ENCODE data around the gene NONO. TPM values are rescaled to one million over a fixed set of nuclear protein-coding genes. Genes with fewer than 3 reads are reported as not detected.

Gene NONO
- total RNA-seq, 1 experiment from 2014 or later: 408 TPM

Other genes starting within 250 kb of the NONO start
- gene SNX12, start 215.3 kb upstream of the NONO start, total RNA-seq (2014; rRNA removed; shearing (Covaris generic)): 62.4 and 77.0 TPM in 2 replicates
- 2.1 and 2.5 TPM in 2 replicates for gene FOXO4, start 187.8 kb upstream of the NONO start, total RNA-seq (2014; rRNA removed; shearing (Covaris generic))
- not detected in 2 replicates for gene CXorf65, start 176.9 kb upstream of the NONO start, total RNA-seq (2014; rRNA removed; shearing (Covaris generic))
- gene IL2RG, start 172.1 kb upstream of the NONO start, total RNA-seq (2014; rRNA removed; shearing (Covaris generic)): not detected in 2 replicates
- 15.4 and 17.3 TPM in 2 replicates for gene MED12, start 165.0 kb upstream of the NONO start, total RNA-seq (2014; rRNA removed; shearing (Covaris generic))
- gene NLGN3, start 138.8 kb upstream of the NONO start, total RNA-seq (2014; rRNA removed; shearing (Covaris generic)): 0.25 and 0.31 TPM in 2 replicates
- gene GJB1, start 60.4 kb upstream of the NONO start, total RNA-seq (2014; rRNA removed; shearing (Covaris generic)): not detected in 2 replicates
- 14.9 and 16.9 TPM in 2 replicates for gene ZMYM3, start 29.5 kb upstream of the NONO start, total RNA-seq (2014; rRNA removed; shearing (Covaris generic))
- gene ITGB1BP2, start 18.1 kb downstream of the NONO start, total RNA-seq (2014; rRNA removed; shearing (Covaris generic)): 1.4 TPM in 1 of 2 replicates, not detected in the other
- 9.2 and 10.9 TPM in 2 replicates for gene TAF1, start 82.7 kb downstream of the NONO start, total RNA-seq (2014; rRNA removed; shearing (Covaris generic))
- 36.4 and 42.7 TPM in 2 replicates for gene OGT, start 249.5 kb downstream of the NONO start, total RNA-seq (2014; rRNA removed; shearing (Covaris generic))